ENCODE data around the gene FOXB1.

The FOXB1 gene

DNA sequence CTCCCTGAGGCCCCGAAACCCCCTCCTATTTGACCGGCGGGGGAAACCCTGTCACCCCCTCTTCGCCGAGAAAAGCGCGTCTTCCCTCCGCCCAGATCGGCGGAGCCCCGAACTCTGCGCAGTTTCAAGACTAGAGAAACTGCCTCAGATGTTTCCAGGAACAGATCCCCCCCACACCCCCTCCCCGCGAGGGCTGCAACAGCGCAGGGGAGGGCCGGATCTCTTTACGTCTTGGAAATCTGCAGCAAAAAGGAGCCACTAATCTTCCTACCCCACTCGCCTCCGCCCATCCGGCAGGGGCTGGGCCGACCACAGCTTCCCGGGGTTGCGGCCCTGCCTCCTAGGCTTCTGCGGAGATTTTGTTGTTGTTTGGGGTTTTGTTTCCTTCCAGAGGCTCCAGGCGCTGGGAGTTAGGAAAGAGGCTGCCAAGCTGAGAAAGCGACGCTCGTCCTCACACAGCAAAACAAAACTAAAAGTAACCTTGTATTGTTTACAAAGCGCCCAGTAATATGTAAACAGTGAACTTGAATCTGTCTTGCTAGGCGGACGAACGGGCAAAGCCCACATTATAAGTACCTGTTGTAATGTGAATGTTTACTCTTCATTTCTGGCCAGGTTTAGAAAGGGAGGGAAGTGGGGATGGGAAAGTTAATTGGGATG lies 2.2 kb downstream of the FOXB1 start:
- no peak for DNase-seq (ENCODE audit: extremely low read depth, low read depth)
- TF ChIP-seq, protein P1, sequence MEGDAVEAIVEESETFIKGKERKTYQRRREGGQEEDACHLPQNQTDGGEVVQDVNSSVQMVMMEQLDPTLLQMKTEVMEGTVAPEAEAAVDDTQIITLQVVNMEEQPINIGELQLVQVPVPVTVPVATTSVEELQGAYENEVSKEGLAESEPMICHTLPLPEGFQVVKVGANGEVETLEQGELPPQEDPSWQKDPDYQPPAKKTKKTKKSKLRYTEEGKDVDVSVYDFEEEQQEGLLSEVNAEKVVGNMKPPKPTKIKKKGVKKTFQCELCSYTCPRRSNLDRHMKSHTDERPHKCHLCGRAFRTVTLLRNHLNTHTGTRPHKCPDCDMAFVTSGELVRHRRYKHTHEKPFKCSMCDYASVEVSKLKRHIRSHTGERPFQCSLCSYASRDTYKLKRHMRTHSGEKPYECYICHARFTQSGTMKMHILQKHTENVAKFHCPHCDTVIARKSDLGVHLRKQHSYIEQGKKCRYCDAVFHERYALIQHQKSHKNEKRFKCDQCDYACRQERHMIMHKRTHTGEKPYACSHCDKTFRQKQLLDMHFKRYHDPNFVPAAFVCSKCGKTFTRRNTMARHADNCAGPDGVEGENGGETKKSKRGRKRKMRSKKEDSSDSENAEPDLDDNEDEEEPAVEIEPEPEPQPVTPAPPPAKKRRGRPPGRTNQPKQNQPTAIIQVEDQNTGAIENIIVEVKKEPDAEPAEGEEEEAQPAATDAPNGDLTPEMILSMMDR (IDR thresholded peaks at IDR 0.05; ENCODE audit: low read depth, low read length, missing control alignments): no peak
- peak overlapping the region; percentile 34 for H3K4me3 ChIP-seq (replicated peaks; ENCODE audit: low read depth, low read length)

DNA sequence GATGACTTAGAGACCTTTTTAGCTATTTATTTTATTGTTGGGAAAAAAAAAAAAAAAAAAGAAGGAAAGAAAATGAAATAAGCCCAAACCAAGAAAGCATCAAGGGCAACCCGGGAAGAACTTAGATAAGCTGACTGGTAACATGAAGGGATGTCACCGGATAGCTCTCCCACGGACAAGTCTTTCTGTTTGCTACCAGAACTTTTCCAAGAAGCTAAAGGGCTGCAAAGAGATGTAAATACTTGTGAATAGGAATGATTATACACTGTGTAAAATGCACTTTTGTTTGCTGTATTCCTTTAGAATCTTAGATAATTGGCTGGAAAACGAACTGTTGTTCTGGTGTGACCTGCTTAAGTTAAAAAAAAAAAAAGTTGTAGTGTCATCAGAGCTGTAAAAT lies 2.8 kb downstream of the FOXB1 start:
- TF ChIP-seq, protein P1 (IDR thresholded peaks at IDR 0.05; ENCODE audit: low read depth, low read length, missing control alignments): no peak
- DNase-seq (ENCODE audit: extremely low read depth, low read depth): no peak
- H3K4me3 ChIP-seq (replicated peaks; ENCODE audit: low read depth, low read length): peak overlapping the region; percentile 34; the same call in 1 of the 2 replicates

DNA sequence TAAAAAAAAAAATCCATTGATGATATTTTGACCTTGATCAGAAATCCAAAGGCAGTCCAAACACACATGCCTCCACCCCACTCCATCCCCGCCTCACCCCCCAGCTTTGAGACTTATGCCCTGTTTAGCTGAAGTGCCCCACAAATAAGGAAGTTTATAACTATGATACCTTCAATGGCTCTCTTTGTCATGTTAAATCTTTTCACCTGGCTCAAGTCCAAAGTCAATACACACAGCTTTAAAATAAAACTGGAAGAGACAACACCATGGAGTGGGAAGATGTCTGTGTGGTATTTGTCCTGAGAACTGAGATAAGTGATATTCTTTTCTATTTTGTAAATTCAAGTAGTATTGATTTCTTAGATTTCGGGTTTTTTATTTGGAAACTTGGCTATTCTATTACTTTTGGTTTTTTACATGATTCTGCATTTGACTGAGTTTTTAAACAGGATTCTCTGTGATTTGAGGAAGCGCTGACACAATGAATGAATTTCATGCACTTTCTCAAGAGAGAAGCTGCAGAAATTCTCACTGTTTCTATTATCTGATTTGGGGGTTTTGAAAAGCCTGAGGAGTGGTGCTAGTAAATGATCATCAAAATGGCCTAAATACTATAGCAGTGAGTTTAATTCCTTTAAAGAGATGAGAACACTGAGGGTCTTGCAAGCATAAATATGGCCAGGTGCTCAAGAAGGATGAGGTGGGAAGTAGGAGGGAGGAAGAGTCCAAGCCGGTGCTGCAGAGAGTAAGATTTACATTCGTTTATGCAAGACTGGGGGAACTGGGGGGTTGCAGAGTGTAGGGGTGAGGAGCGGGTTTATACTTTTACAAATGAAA lies 5.2 kb downstream of the FOXB1 start:
- H3K4me3 ChIP-seq (replicated peaks; ENCODE audit: low read depth, low read length): no peak overlapping the region
- DNase-seq (ENCODE audit: extremely low read depth, low read depth): no peak
- TF ChIP-seq, protein P1 (IDR thresholded peaks at IDR 0.05; ENCODE audit: low read depth, low read length, missing control alignments): no peak

DNA sequence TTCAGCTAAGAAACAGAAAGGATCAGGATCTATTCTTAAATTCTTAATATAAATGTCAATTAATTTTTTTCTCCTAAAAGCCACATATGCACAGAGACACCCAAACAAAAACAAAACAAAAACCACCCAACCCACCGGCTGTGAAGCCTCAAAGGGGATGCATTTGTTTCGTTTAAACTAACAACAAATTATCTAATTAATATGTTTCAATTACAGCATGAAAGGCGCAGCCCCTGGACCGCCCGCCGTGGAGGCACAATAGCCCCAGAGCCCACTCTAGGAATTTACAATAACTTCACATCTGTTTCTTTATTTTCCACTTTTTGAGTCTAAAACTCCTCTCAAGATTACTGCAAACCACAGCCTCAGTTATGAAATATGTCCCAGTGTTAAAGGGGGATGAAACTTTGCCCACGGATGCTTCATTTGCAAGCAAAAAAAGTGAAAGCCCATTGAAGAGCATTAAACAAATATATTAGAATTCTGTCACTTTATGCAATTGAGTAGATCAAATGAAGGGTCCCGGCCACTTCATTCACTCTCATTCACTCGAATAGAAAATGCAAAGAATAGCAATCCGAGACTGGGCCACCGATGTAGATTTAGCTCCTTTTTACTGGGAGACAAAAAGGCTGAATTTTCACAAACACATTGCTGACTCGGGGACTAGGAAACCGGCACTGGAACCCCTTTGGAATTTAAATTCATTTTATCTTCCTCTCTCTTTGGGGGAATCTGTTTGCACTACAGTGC lies 6.0 kb downstream of the FOXB1 start:
- H3K4me3 ChIP-seq (replicated peaks; ENCODE audit: low read depth, low read length): no peak overlapping the region
- DNase-seq (ENCODE audit: extremely low read depth, low read depth): no peak
- TF ChIP-seq, protein P1 (IDR thresholded peaks at IDR 0.05; ENCODE audit: low read depth, low read length, missing control alignments): no peak

DNA sequence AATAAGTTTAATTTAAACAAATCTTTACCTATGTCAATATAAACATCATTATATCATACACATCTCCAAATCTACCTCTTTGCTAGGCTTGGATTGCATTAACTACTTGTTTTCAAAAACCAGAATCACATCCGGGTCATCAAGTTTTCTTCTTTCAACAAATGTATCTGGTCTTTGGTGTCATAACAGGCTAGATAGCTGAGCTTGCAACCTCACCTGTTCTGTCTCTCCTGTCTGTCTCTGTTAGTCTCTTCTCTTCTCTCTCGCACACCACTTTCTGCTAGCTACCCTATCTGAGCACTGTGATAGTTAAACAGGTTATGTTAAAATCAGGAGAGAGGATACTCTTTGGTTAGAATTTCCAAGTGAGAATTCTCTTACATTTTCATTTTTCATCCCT lies 6.7 kb downstream of the FOXB1 start:
- H3K4me3 ChIP-seq (replicated peaks; ENCODE audit: low read depth, low read length): no peak overlapping the region

DNA sequence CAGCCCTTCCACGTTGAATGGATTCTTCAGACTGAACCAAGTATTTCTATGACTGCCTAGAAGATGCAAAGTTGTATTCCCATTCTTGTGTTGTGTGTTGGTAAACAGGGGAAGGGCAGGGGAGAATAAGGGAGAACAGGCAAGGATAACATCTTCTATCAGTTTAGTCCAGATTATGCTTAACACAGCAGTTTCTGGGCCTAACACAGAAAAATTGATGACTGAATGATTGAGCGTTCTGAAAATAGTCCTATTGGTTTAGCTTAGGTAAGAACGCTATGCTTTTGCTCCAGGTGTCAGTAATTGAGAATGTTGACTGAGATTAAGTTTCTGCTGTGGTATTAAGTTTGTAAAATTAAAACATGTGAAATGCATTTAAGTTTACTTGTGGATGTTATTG lies 8.6 kb downstream of the FOXB1 start:
- TF ChIP-seq, protein P1 (IDR thresholded peaks at IDR 0.05; ENCODE audit: low read depth, low read length, missing control alignments): no peak
- H3K4me3 ChIP-seq (replicated peaks; ENCODE audit: low read depth, low read length): no peak overlapping the region
- DNase-seq (ENCODE audit: extremely low read depth, low read depth): no peak

More for the DNA sequence above, 6.7 kb downstream of the FOXB1 start:
- DNase-seq (ENCODE audit: extremely low read depth, low read depth): no peak
- TF ChIP-seq, protein P1 (IDR thresholded peaks at IDR 0.05; ENCODE audit: low read depth, low read length, missing control alignments): no peak

All from HFF-Myc (cell line).